ENCODE measurements around the gene TRMT2A. TPM values are rescaled to one million over a fixed set of nuclear protein-coding genes. Genes with fewer than 3 reads are reported as not detected.

Gene TRMT2A
- total RNA-seq, 1 donor from 2014 or later, result 62.9 TPM

DNA sequence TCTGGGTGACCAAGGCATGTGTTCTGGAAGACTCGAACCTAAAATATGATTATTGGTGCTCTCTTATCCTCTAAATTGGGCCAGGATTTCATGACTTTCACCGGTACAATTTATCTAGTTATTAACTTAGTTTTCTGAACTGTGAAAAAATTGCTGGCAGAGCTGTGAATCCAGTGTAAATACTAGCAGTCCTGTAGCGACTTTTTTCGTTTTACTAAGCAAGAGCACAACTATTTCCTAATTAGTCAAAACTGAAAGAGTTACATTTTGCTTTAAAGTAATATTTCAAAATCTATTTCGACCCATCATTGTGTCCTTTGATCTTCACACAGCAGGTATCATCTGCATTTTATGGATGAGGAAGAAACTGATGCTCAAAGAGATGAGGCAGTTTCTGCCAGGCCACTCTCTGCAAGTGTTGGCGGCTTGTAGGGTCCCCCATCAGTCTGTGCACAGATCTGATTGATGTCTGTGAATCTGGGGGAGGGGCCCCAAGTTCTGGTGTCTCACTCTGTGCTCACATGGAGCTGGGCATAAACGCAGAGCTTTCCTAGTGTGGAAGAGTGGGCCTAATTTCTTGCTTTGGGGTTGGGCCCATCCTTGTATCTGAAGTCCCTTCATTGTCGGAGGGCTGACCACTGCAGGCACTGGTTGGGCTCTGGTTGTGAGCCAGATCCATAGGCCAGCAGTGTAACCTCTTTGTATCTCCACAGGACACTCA is 1.4 kb upstream of the TRMT2A start:
- no peaks in the 10 kb centered on the region for H3K27me3 Mint-ChIP-seq (ENCODE audit: unreplicated experiment)
- DNase-seq (ENCODE audit: extremely low spot score, unreplicated experiment), result no peak

DNA sequence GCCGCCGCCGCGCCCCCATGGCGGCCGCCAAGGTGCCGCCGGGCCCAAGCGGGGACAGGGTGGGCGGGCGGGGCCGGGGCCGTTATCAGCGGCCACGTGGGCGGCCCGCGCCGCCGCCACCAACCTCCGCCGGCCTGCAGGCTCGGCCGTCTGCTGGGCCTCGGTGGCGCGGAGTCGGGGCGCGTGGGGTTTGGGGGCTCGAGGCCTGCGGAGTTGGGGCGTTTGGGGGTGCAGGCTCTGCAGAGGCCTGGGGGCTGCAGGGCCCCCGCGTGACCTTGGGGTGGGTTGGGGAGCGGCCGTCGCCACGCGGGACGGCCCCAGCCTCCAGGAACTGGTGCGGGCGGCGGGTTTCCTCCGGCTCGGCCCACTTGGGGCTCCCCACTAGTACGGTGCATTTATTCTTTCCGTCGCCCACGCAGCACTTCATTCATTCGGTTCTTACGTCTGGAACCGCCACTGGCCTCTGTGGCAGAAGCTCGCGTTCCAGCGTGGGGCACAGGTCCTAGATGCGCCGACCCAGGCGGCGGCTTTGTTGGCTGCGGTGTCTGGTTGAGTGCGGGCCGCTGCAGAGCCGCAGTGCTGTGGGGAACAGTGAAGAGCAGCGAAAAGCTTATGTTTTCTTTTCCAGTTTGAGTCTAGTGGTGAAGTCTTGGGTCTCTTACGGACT is 740 bp upstream of the TRMT2A start:
- H3K9me3 Mint-ChIP-seq (ENCODE audit: unreplicated experiment), result no peaks in the 10 kb centered on the region
- peaks cover 17% of the 10 kb centered on the region for H3K4me1 Mint-ChIP-seq (ENCODE audit: unreplicated experiment)
- H3K4me3 Mint-ChIP-seq (ENCODE audit: unreplicated experiment), result peak overlapping the region; percentile 84
- H3K27me3 Mint-ChIP-seq (ENCODE audit: unreplicated experiment), result no peaks in the 10 kb centered on the region
- no peak for DNase-seq (ENCODE audit: extremely low spot score, unreplicated experiment)
- H3K27ac Mint-ChIP-seq (ENCODE audit: unreplicated experiment), result peak overlapping the region; percentile 75
- H3K36me3 Mint-ChIP-seq (ENCODE audit: unreplicated experiment), result peaks cover 18% of the 10 kb centered on the region
- TF ChIP-seq, protein P1, sequence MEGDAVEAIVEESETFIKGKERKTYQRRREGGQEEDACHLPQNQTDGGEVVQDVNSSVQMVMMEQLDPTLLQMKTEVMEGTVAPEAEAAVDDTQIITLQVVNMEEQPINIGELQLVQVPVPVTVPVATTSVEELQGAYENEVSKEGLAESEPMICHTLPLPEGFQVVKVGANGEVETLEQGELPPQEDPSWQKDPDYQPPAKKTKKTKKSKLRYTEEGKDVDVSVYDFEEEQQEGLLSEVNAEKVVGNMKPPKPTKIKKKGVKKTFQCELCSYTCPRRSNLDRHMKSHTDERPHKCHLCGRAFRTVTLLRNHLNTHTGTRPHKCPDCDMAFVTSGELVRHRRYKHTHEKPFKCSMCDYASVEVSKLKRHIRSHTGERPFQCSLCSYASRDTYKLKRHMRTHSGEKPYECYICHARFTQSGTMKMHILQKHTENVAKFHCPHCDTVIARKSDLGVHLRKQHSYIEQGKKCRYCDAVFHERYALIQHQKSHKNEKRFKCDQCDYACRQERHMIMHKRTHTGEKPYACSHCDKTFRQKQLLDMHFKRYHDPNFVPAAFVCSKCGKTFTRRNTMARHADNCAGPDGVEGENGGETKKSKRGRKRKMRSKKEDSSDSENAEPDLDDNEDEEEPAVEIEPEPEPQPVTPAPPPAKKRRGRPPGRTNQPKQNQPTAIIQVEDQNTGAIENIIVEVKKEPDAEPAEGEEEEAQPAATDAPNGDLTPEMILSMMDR (IDR thresholded peaks at IDR 0.05), result no peak

More for the DNA sequence above, 1.4 kb upstream of the TRMT2A start:
- H3K9me3 Mint-ChIP-seq (ENCODE audit: unreplicated experiment), result no peaks in the 10 kb centered on the region
- peaks cover 18% of the 10 kb centered on the region for H3K36me3 Mint-ChIP-seq (ENCODE audit: unreplicated experiment)
- peak overlapping the region; percentile 75 for H3K27ac Mint-ChIP-seq (ENCODE audit: unreplicated experiment)
- peaks cover 17% of the 10 kb centered on the region for H3K4me1 Mint-ChIP-seq (ENCODE audit: unreplicated experiment)
- peak overlapping the region; percentile 84 for H3K4me3 Mint-ChIP-seq (ENCODE audit: unreplicated experiment)
- TF ChIP-seq, protein P1 (IDR thresholded peaks at IDR 0.05), result no peak

DNA sequence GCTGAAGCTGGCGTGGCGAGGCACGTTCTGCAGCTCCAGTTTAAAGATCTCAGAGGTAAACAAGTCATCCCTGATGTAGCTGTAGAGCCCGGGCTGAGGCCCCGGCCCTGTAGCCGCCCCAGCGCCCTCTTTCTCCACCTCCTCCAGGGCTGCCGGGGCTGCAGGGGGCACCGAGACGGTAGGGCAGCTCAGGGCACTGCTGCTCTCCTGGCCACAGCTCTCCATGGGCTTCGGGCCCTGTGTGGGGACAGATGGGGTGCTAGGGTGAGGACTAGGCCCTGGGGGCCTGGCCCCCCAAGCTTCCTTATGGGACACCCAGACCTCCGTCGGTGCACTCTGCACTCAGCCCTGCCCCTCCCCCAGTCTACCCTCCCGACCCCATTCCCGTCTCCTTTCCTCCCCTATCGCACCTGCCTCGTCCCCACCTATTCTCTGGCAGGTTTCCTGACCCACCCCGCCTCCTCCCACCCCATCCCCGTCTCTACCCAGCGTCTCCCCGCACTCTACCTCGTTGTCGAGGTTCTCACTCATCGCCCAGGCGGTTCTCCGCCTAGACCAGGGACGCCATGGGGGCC is 563 bp downstream of the TRMT2A start:
- DNase-seq (ENCODE audit: extremely low spot score, unreplicated experiment), result no peak

DNA sequence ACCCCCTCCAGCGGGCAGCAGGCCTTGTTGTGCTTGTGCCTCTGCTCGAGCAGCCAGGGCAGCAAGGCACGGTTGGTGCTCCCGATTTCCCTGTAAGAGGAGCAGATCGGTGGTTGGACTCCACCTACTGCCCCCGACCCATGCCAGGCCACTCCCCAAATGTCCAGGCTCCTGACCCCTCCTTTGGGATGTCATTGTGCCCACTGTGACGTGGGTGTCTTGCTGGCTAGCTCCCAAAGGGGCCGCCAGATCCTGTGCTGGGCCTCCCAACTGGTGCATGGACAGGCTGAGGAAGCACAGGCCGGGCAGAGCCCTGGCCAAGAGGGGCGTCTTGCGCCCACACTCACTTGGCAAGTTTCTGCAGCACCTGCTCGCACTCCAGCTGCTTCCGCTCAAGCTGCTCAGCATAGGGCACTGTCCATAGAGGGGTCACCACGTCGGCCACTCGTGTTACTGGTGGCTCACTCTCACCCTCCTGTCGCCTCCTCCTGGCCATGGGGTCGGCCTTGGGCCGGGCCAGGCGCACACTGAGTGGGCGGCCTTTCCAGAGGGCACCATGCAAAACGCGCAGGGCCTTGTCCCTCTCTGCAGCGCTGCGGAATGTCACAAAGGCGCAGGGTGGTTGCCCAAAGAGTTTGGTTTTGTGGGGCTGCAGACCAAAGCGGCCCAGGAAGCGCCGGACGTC is 1.2 kb downstream of the TRMT2A start, which contains the start of gene RANBP1:
Gene RANBP1 (plus strand): TSS at position 414 of the 685 bp plus-strand sequence. CDS start 81 bp downstream, at position 495.
- Mint-ChIP-seq H3K4me3 (ENCODE audit: unreplicated experiment) (peak within 1 kb of the TSS; percentile 82), H3K27ac (ENCODE audit: unreplicated experiment) (peak within 1 kb of the TSS; percentile 82), H3K36me3 (ENCODE audit: unreplicated experiment) (peaks cover 20% of the 10 kb centered on the region), H3K4me1 (ENCODE audit: unreplicated experiment) (peaks cover 17% of the 10 kb centered on the region), H3K27me3 (ENCODE audit: unreplicated experiment) (no peaks in the 10 kb centered on the region), H3K9me3 (ENCODE audit: unreplicated experiment) (no peaks in the 10 kb centered on the region)
- no peak for DNase-seq (ENCODE audit: extremely low spot score, unreplicated experiment)
- TF ChIP-seq, protein P1 (IDR thresholded peaks at IDR 0.05), result no peak

More for the DNA sequence above, 563 bp downstream of the TRMT2A start:
- Mint-ChIP-seq H3K36me3 (ENCODE audit: unreplicated experiment) (peaks cover 20% of the 10 kb centered on the region), H3K4me1 (ENCODE audit: unreplicated experiment) (peaks cover 17% of the 10 kb centered on the region), H3K4me3 (ENCODE audit: unreplicated experiment) (peak overlapping the region; percentile 82), H3K27me3 (ENCODE audit: unreplicated experiment) (no peaks in the 10 kb centered on the region), H3K9me3 (ENCODE audit: unreplicated experiment) (no peaks in the 10 kb centered on the region), H3K27ac (ENCODE audit: unreplicated experiment) (peak overlapping the region; percentile 82)
- TF ChIP-seq, protein P1 (IDR thresholded peaks at IDR 0.05), result no peak

All from osteocyte (in vitro differentiated cells).